GM18526 (cell line): Measurements from ENCODE around the gene TNRC6A.
A peak's percentile ranks its signal among the peaks of the same experiment; 100 is the strongest.

Experiments used
- POLR2A ChIP-seq: IDR thresholded peaks from 3 replicates; pipeline ENCODE4 v1.6.1; 2011; ENCODE audit not compliant: insufficient read length; ENCODE audit errors: extremely low read depth

Gene TNRC6A

DNA sequence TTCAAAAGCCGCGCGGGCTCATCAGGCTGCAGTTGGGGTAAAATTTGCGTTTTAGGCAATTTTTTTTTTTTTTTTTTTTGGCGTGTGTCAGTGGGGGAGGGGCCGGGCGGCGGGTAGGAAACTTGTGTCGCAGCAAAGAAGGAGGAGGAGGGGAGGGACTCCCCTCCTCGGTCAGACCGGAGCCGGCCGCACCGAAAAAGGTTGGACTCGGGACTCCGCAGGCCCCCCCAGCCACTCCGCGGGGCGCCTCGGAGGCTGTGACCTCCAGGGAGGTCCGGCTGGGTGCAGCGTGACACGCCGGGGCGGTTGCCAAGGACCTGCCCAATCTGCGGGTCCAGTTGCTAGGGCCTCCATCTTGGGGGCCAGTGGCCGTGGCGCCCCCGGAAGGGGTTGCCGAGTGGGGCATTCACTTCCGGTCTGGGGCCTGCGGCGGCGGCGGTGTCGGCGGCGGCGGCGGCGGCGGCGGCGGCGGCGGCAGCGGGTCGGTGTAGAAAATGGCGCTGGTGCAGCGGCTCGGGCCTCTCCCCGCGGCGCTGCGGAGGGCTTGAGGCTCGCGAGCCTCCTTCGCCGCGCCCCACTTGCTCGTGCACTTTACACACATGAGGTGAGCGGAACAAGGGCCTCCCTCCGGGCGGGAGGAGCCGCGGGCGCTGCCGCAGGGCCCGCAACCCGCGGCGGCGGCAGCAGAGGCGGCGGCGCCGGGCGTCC, at the start of gene TNRC6A:
Gene TNRC6A, plus strand, starts transcription at position 409 of the 708 bp plus-strand sequence. Its CDS starts 191 bp downstream, at position 600.
- peak; percentile 70 for TF ChIP-seq POLR2A

DNA sequence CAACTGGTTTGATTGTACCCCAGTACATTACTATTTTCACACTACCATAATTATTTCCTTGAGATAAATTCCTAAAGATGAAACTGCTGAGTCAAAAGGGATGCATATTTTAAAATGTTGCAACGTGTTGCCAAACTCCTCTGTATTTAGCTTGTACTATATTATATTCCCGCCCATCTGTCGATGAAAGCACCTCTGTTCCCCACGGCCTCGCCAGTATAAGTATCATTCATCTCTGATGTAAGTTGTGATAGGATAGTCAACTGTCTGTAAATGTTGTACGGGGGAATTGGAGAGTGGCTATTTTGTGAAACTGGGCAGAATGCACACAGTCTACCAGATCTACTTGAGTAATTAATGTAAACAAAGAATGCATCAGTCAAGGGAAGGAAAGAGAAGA, 47.7 kb upstream of the TNRC6A start:
- TF ChIP-seq POLR2A: no peak

DNA sequence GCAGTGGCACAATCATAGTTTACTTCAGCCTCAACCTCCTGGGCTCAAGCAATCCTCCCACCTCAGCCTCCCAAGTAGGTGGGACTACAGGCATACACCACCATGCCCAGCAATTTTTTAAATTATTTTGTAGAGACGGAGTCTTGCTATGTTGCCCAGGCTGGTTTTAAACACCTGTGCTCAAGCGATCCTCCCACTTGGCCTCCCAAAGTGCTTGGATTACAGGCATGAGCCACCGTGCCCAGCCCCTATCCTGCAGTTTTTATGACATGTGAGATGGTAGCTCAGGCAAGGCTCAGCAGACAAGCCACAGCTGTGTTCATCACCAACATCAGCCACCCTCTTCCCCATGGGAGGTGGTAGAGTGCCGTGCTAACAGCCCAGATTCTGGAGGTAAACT, 46.2 kb upstream of the TNRC6A start:
- TF ChIP-seq POLR2A: no peak

DNA sequence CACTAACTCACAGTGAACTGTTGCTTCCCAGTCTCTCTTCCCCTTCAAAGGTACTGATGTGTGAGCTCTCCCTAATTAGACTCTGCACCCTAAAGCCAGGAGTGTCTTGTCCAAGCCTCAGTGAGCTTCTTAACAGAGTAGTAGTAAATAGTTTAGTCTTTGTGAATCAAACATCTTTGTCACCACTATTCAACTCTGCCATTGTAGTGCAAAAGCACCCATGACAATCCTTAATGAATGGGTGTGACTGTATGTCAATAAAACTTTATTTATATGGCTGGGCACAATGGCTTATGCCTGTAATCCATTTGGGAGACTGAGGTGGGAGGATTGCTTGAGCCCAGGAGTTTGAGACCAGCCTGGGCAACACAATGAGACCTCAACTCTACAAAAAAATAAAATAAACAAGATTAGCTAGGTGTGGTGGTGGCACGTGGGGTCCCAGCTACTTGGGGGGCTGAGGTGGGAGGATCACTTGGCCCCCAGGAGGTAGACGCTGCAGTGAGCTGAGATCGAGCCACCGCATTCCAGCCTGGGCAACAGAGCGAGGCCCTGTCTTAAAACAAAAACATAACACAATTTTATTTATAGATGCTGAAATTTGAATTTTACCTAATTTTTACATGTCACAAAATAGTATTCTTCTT, 45.5 kb upstream of the TNRC6A start:
- TF ChIP-seq POLR2A: no peak

DNA sequence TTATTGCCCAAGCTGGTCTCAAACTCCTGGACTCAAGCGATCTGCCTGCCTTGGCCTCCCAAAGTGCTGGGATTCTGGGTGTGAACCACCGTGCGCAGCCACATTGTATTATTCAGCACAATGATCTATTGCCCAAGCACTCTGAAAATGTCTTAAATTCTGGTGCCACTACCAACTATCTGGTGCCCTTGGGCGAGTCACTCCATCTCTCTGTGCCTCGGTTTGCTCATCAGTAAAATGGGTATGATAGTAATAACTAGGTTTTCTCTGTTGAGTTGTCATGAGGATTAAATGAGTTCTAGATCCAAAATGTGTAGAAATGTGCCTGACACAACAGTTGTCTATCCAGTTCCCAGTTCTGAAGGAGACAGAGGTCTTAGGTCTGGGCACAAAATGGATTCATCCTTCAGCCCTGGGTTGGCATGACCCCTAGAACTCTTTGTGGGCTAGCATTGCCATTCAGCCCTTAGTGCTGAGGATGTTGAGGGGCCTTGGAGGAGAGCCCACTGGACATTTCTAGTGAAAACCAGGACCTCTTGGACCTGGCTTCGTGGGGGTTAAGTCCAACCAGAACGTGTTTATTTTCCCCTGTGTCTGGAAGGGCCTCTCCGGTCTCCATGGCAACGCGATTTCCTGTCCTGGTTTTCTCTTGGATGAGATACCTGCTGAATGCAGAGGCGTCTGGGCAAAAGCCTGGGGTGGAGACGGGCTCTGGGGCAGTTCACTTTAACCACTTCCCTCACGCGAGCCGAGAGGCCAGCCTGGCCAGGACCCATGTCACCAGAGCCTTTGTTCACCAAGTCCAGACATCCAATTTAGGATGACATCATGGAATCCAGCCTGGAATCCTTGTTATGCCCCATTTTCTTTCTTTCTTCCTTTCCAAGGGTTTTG, 43.7 kb upstream of the TNRC6A start:
- no peak for TF ChIP-seq POLR2A

DNA sequence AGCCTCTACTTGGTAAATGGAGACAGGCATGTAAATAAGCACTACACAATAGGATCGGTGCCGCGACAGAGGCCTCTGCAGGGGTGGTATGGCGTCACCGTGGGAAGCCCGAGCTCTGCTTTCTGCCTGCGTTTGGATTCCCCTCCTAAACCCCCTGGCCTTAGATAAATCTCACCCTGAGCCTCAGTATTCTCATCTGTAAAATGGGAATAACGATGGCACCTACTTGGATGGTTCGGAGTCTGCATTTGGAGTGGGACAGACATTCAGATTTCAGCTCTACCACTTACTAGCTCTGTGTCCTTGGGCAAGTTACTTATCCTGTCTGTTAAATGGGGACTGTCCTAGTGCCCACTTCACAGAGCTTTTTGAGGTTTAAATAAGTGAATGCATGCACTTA, 42.8 kb upstream of the TNRC6A start:
- TF ChIP-seq POLR2A: no peak

DNA sequence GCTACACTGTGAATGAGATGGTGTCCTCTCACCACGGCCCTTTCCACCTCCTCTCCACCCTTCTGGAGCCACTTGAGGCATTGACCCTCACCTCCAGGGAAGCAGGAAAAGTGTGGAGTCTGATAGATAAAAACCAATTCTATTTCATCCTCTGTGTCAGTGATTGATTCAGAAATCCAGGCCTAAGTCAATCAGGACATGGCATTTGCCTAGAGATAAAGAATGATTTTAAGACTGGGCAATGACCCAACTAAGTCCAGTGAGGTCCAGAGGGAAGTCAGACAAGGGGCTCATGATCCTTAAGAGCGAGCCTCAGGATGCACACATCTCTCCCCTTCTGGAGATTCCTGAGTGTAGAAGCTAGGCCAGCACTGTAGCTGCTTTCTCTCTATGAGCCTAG, 41.1 kb upstream of the TNRC6A start:
- TF ChIP-seq POLR2A: no peak

DNA sequence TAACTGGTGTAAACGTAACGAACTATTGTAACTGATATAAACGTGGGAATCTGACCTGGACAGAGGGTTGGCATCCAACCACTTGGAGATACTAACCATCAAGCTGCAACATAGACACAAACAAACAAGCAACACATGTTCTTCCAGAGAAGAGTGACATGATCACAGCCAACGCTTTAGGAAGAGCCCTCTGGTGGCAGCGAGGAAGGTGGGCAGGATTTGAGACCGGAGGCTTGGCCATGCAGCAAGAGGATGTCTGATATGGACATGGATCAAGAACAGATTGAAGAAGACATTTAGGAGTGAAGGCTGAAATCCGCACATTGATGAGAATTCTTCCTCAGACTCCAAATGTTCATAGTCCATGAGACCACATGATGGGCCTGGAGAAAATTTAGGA, 40.3 kb upstream of the TNRC6A start:
- no peak for TF ChIP-seq POLR2A

DNA sequence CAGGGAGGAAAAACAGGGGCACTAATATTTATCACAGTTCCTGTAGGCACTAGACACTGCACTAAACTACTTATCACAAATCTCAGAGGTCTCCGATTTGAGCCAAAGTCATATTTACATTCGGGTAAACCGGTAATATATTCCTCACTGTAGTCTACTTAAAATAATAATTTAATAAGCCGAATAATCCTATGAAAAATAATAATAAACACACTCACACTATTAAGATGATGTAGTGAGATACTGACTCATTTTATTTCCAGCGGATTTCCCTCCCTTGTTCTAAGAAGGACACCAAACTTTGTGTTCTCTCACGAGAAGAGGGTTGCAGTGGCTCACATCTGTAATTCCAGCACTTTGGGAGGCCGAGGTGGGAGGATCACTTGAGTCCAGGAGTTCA, 36.6 kb upstream of the TNRC6A start:
- TF ChIP-seq POLR2A: no peak

DNA sequence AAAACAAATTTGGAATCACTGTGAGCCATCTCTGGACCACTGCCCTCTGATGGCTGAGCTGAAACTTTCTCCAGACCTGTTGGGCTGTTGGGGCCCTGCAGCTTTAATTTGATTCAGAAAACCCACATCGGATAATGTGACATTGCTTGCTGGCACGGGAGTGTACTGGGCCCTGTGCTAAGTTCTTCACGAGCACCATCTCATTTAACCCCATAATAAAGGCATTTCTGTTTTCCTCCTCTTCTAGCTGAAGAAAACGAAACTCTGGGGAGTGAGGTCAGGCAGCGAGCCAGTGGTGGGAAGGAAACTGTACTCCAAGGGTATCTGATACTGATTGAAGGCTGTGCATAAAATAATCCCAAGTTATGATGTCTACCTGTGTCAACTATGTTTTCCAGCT, 34.5 kb upstream of the TNRC6A start:
- TF ChIP-seq POLR2A: no peak

DNA sequence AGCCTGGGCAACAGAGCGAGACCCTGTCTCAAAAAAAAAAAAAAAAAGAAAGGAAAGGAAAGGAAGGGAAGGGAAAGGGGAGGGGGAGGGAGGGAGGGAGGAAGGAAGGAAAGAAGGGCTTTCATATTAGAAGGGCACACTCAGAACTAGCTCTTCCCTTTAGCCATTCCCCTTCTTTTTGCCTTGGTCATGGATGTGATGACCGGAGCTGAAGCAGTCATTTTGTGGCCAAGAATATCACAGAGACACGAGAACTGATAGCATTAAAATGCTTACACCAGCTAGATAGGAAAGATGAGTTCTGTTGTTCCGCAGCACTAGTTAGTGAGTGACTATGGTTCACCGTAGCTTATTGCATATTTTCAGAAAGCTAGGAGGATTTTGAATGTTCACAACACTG, 32.8 kb upstream of the TNRC6A start:
- no peak for TF ChIP-seq POLR2A

DNA sequence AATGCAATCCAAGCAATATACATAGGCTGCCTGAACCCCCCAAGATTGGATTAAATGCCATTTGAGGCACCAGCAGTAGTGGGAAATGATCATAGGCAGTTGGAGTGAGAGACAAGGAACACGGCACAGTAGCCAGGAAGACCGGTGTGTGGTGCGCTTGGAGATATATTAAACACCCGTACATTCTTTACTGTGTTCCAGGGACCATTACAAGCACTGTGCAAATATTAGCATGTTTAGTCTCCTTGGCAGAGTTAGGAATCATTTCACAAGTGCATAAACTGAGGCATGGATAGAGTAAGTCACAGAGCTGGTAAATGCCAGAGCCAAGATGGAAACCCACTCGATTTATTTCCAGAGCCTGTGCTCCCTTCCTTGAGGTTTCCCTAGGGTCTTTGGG, 31.1 kb upstream of the TNRC6A start:
- TF ChIP-seq POLR2A: no peak

DNA sequence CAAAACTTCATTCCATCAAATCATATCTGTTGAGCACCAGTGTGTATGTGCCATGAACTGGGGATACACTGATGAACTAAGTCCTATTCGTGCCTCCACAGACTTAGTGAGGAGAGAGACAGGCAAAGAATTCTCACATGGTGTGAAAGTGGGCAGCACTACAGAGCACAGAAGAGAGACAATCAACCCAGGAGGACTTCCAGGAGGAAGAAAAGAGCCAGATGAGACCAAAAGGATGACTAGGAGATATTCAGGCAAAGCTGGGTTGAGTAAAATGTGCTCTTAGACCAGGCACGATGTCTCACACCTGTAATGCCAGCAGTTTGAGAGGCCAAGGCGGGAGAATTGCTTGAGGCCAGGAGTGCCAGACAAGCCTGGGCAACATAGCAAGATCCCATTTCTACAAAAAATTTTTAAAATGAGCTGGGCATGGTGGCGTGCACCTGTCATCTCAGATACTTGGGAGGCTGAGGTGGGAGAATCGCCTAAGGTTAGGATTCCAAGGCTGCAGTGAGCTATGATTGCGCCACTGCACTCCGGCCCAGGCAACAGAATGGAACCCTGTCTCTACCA, 30.2 kb upstream of the TNRC6A start:
- TF ChIP-seq POLR2A: no peak

DNA sequence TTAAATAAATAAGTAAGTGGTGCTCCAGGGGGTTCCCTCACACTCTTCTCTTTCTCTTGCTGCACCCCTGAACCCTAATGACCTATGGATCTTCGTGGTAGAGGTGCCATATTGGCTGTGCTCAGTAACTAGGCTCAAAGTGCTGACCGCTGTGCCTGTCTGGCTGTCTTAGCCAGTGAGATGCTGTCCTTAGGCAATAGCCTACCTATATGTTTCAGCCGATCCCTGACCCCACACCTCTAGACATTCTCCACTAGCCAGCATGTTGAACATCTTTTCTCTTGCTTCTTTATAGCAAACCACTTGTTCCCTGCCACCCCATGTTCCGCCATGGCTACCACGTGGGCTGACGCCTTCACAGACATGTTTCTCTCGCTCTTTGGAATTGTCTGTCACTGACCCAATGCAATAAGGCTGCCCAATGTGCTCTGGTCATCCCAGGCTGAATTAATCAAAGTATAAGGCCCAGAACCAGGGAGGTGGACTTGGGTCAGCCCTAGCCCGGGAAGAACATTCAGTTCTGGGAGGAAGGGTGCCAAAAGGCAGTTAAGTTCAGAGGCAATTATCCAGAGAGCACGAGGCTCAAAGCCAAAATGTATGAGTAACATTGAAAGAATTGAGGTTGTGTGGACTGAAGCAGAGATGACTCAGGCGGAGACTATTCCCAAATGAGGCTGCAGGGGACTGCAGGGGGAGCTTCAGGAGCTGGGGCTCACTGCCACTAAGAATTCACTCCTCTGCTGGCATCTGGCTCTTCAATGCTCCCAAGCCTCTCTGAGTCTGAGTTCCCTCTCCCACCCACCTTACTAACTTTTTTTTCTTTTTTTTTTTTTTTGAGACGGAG, 28.7 kb upstream of the TNRC6A start:
- TF ChIP-seq POLR2A: no peak

DNA sequence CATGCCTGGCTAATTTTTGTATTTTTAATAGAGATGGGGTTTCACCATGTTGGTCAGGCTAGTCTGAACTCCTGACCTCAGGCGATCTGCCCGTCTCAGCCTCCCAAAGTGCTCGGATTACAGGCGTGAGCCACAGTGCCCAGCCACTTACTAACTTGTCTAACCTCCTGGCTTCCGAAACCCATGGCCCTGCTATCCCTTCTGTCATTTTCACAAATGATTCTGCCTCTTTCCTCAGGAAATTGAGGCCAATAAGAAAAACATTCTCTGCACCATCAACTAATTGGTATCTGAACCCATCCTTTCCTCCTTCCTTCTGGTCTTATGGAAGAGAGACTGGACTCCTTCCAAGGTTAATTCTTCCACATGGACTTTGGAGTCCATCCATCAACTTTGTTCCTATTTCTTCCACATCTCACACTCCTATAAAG, 27.9 kb upstream of the TNRC6A start:
- no peak for TF ChIP-seq POLR2A
